Thoracic aorta (tissue), 2 donors: Measurements from ENCODE around the gene ATP2C2. TPM values are rescaled to one million over a fixed set of nuclear protein-coding genes. Genes with fewer than 3 reads are reported as not detected.
A peak's percentile ranks its signal among the peaks of the same experiment; 100 is the strongest.

ENCODE experiments used
- ATAC-seq: fragments of 150-250 bp; one replicate; pipeline ENCODE4 v1.8.0; 2017; ENCODE audit warnings: low read depth; ENCODE audit not compliant: insufficient number of reproducible peaks, low FRiP score
- DNase-seq: peaks from one replicate; pipeline ENCODE4 v3.0.0-alpha.2; 2020; ENCODE audit warnings: low spot score
- H3K27ac ChIP-seq, 2 donors: fragments of 200-600 bp; sonication (generic); 1 replicate in 1 of 2; 2 replicates in 1 of 2; pipeline ENCODE4 v1.5.1; 2016; ENCODE audit warnings: mild to moderate bottlenecking in 2 of 2, moderate library complexity in 2 of 2
- H3K27me3 ChIP-seq: fragments of 200-600 bp; sonication (generic); replicated peaks from 2 replicates; pipeline ENCODE4 v1.6.0; 2016; ENCODE audit warnings: mild to moderate bottlenecking; ENCODE audit not compliant: insufficient read depth
- H3K36me3 ChIP-seq: fragments of 200-600 bp; sonication (generic); one replicate; pipeline ENCODE4 v1.5.1; 2016
- H3K4me1 ChIP-seq, 2 donors: fragments of 200-600 bp; sonication (generic); 1 replicate in 1 of 2; 2 replicates in 1 of 2; pipeline versions ENCODE4 v1.5.1 to v1.6.0; 2016; ENCODE audit warnings: low read depth in 2 of 2, mild to moderate bottlenecking in 1 of 2; ENCODE audit not compliant: control insufficient read depth in 1 of 2
- H3K4me3 ChIP-seq: fragments of 200-600 bp; sonication (generic); 2 replicates; pipeline ENCODE4 v1.5.1; 2016; ENCODE audit warnings: mild to moderate bottlenecking
- H3K9me3 ChIP-seq: fragments of 200-600 bp; sonication (generic); 2 replicates; pipeline ENCODE4 v1.5.1; 2016
- CTCF ChIP-seq: fragments of 200-600 bp; sonication (generic); IDR thresholded peaks from one replicate; pipeline ENCODE4 v1.5.1; 2019; ENCODE audit warnings: antibody characterized with exemption
- total RNA-seq, 2 donors: library from RNA; depleted of rRNA; stranded (reverse); fragments of >200 nt; gene quantifications; one replicate each; pipeline versions ENCODE4 v1.1.0 to v1.2.3, GENCODE V29; 2016

Gene ATP2C2
- total RNA-seq, 2 donors from 2014 or later, result 0.28 to 0.54 TPM

- Histone ChIP-seq H3K4me3 (no peak overlapping the region), H3K27me3 (no peaks in the 10 kb centered on the region), H3K27ac (no peak overlapping the region), H3K9me3 (no peaks in the 10 kb centered on the region), H3K4me1 (no peaks in the 10 kb centered on the region), H3K36me3 (peaks cover 15% of the 10 kb centered on the region)
- no peak for ATAC-seq
- no peak for DNase-seq
- TF ChIP-seq CTCF, result no peak
Measured at GRCh38 chr16:84482951-84483881, 114.9 kb downstream of the ATP2C2 start.

- H3K4me3 ChIP-seq, result no peak overlapping the region
- no peaks in the 10 kb centered on the region for H3K9me3 ChIP-seq
- H3K27ac ChIP-seq, result no peak overlapping the region
- TF ChIP-seq CTCF, result no peak
- no peak for ATAC-seq
- no peak for DNase-seq
- peaks cover 15% of the 10 kb centered on the region for H3K36me3 ChIP-seq
- H3K27me3 ChIP-seq, result no peaks in the 10 kb centered on the region
- no peaks in the 10 kb centered on the region for H3K4me1 ChIP-seq
Measured at GRCh38 chr16:84483882-84484565, 115.7 kb downstream of the ATP2C2 start.

GRCh38 chr16:84484579-84485254 lies 116.4 kb downstream of the ATP2C2 start:
- H3K27me3 ChIP-seq, result no peaks in the 10 kb centered on the region
- H3K27ac ChIP-seq, result no peak overlapping the region
- peaks cover 13% of the 10 kb centered on the region for H3K36me3 ChIP-seq
- DNase-seq (no peak), ATAC-seq (no peak)
- H3K4me1 ChIP-seq, result no peaks in the 10 kb centered on the region
- H3K9me3 ChIP-seq, result no peaks in the 10 kb centered on the region
- H3K4me3 ChIP-seq, result no peak overlapping the region
- peak; percentile 49 for TF ChIP-seq CTCF

GRCh38 chr16:84485255-84486010 lies 117.1 kb downstream of the ATP2C2 start:
- Histone ChIP-seq H3K4me1 (no peaks in the 10 kb centered on the region), H3K27me3 (no peaks in the 10 kb centered on the region), H3K4me3 (no peak overlapping the region), H3K27ac (no peak overlapping the region), H3K9me3 (no peaks in the 10 kb centered on the region), H3K36me3 (peaks cover 10% of the 10 kb centered on the region)
- no peak for TF ChIP-seq CTCF
- ATAC-seq (no peak), DNase-seq (no peak)
